Endodermal cell (in vitro differentiated cells): Measurements from ENCODE around the gene KLF2. TPM values are rescaled to one million over a fixed set of nuclear protein-coding genes. Genes with fewer than 3 reads are reported as not detected.

ENCODE experiments used
- DNase-seq: peaks from one replicate; pipeline ENCODE4 v3.0.0-alpha.2; 2017
- H3K27ac ChIP-seq: 2 replicates; pipeline ENCODE4 v1.5.1; 2013; ENCODE audit warnings: mild to moderate bottlenecking, low read depth, low read length, moderate library complexity
- H3K27me3 ChIP-seq: 2 replicates; pipeline ENCODE4 v1.6.1; 2013; ENCODE audit warnings: mild to moderate bottlenecking, low read length, moderate library complexity; ENCODE audit not compliant: insufficient read depth, control insufficient read depth, poor library complexity, severe bottlenecking
- H3K36me3 ChIP-seq: 2 replicates; pipeline ENCODE4 v1.7.0; 2013; ENCODE audit warnings: mild to moderate bottlenecking, low read length, moderate library complexity; ENCODE audit not compliant: control insufficient read depth, insufficient read depth
- H3K4me1 ChIP-seq: one replicate; pipeline ENCODE4 v1.7.0; 2013; ENCODE audit warnings: low read length; ENCODE audit not compliant: control insufficient read depth, insufficient read depth
- H3K4me3 ChIP-seq: 2 replicates; pipeline ENCODE4 v1.5.1; 2013; ENCODE audit warnings: mild to moderate bottlenecking, low read length, moderate library complexity
- H3K9ac ChIP-seq: 2 replicates; pipeline ENCODE4 v1.6.1; 2013; ENCODE audit warnings: mild to moderate bottlenecking, low read length, moderate library complexity; ENCODE audit not compliant: poor library complexity, severe bottlenecking; ENCODE audit errors: extremely low read depth
- H3K9me3 ChIP-seq: 2 replicates; pipeline ENCODE4 v1.6.1; 2013; ENCODE audit warnings: mild to moderate bottlenecking, low read length, moderate library complexity; ENCODE audit not compliant: control insufficient read depth
- H3K27ac Mint-ChIP-seq: 2 replicates; pipeline ENCODE4 v1.8.0; 2020; ENCODE audit warnings: mixed read lengths
- H3K27me3 Mint-ChIP-seq: 2 replicates; pipeline ENCODE4 v1.8.0; 2021; ENCODE audit warnings: mild to moderate bottlenecking, mixed read lengths; ENCODE audit not compliant: insufficient read depth
- H3K36me3 Mint-ChIP-seq: 2 replicates; pipeline ENCODE4 v1.8.0; 2020; ENCODE audit warnings: low read depth, mixed read lengths
- H3K4me1 Mint-ChIP-seq: 2 replicates; pipeline ENCODE4 v1.8.0; 2020; ENCODE audit warnings: mixed read lengths
- H3K4me3 Mint-ChIP-seq: 2 replicates; pipeline ENCODE4 v1.8.0; 2020; ENCODE audit warnings: mild to moderate bottlenecking, moderate library complexity, mixed read lengths
- H3K9me3 Mint-ChIP-seq: 2 replicates; pipeline ENCODE4 v1.8.0; 2020; ENCODE audit warnings: mild to moderate bottlenecking, mixed read lengths
- CTCF ChIP-seq: fragments of 200-600 bp; sonication (generic); conservative IDR thresholded peaks from 2 replicates; pipeline ENCODE4 v1.5.0; 2021; ENCODE audit warnings: antibody characterized with exemption, mild to moderate bottlenecking
- WGBS, 2 experiments: methylation state at CpG; one replicate each; pipeline versions ENCODE4 v1.1.5 to v1.1.7; 2013; ENCODE audit warnings: missing lambda C conversion rate in 2 of 2, mixed read lengths in 1 of 2; ENCODE audit not compliant: insufficient coverage in 1 of 2, insufficient read length in 1 of 2; 5-methylcytosine and 5-hydroxymethylcytosine counted together
- total RNA-seq, 2 donors: library from RNA; stranded (reverse); fragmentation: NEBNext Ultra II Directional in 1 of 2; extraction: Animal tissue kit (Norgen Biotek cat#: 25700) in 1 of 2; gene quantifications; 2 replicates in 1 of 2; 3 replicates in 1 of 2; pipeline ENCODE4 v1.2.1, GENCODE V29; 2021

The KLF2 gene
- total RNA-seq, 2 donors from 2014 or later: 0.22 to 1.4 TPM

- Histone ChIP-seq H3K4me3 (no peak overlapping the region), H3K27me3 (no peaks in the 10 kb centered on the region), H3K9me3 (no peaks in the 10 kb centered on the region), H3K36me3 (peaks cover 6% of the 10 kb centered on the region), H3K4me1 (no peaks in the 10 kb centered on the region), H3K27ac (no peak overlapping the region), H3K9ac (no peak overlapping the region)
- DNase-seq: no peak
- Mint-ChIP-seq H3K36me3 (peaks cover 10% of the 10 kb centered on the region), H3K4me1 (peaks cover 10% of the 10 kb centered on the region), H3K9me3 (no peaks in the 10 kb centered on the region), H3K4me3 (no peak overlapping the region), H3K27me3 (no peaks in the 10 kb centered on the region), H3K27ac (no peak overlapping the region)
- 96% methylated on average over 10 of the region's 10 CpGs for WGBS, 2 experiments
- no peak for TF ChIP-seq CTCF
Observed at GRCh38 chr19:16359074-16359473, 34.4 kb downstream of the KLF2 start.

- peaks cover 4% of the 10 kb centered on the region for H3K36me3 Mint-ChIP-seq
- no peaks in the 10 kb centered on the region for H3K9me3 ChIP-seq
- H3K4me3 ChIP-seq: no peak overlapping the region
- H3K4me1 ChIP-seq: no peaks in the 10 kb centered on the region
- H3K27ac Mint-ChIP-seq: no peak overlapping the region
- peaks cover 14% of the 10 kb centered on the region for H3K4me1 Mint-ChIP-seq
- H3K27me3 ChIP-seq: no peaks in the 10 kb centered on the region
- no peak overlapping the region for H3K4me3 Mint-ChIP-seq
- WGBS, 2 experiments: 95 to 97% methylated on average over 4 to 6 of the region's 6 CpGs
- H3K27ac ChIP-seq: no peak overlapping the region
- H3K9ac ChIP-seq: no peak overlapping the region
- TF ChIP-seq CTCF: no peak
- no peaks in the 10 kb centered on the region for H3K9me3 Mint-ChIP-seq
- peaks cover 6% of the 10 kb centered on the region for H3K36me3 ChIP-seq
- no peak for DNase-seq
- no peaks in the 10 kb centered on the region for H3K27me3 Mint-ChIP-seq
Observed at GRCh38 chr19:16359964-16360363, 35.3 kb downstream of the KLF2 start.

GRCh38 chr19:16360738-16361137, 36.1 kb downstream of the KLF2 start:
- no peak overlapping the region for H3K4me3 Mint-ChIP-seq
- H3K36me3 Mint-ChIP-seq: peaks cover 4% of the 10 kb centered on the region
- Histone ChIP-seq H3K27me3 (no peaks in the 10 kb centered on the region), H3K9ac (no peak overlapping the region), H3K36me3 (peaks cover 6% of the 10 kb centered on the region), H3K4me3 (no peak overlapping the region), H3K9me3 (no peaks in the 10 kb centered on the region), H3K4me1 (no peaks in the 10 kb centered on the region), H3K27ac (no peak overlapping the region)
- TF ChIP-seq CTCF: no peak
- no peak overlapping the region for H3K27ac Mint-ChIP-seq
- WGBS, 2 experiments: 93 to 95% methylated on average over 10 of the region's 10 CpGs
- no peaks in the 10 kb centered on the region for H3K9me3 Mint-ChIP-seq
- peaks cover 14% of the 10 kb centered on the region for H3K4me1 Mint-ChIP-seq
- H3K27me3 Mint-ChIP-seq: no peaks in the 10 kb centered on the region
- no peak for DNase-seq
